GM21447 (cell line): ENCODE data around the gene VPS13D.
"Not testable (repeated sequence)": the region's sequence is repeated elsewhere in the genome, so short reads cannot be mapped to it uniquely, and the experiment has no call there.

Experiments used
- ATAC-seq: cut with Tn5 transposase; IDR thresholded peaks from one replicate; pipeline ENCODE4 v1.9.1; 2021; ENCODE audit not compliant: unreplicated experiment

The VPS13D gene

DNA sequence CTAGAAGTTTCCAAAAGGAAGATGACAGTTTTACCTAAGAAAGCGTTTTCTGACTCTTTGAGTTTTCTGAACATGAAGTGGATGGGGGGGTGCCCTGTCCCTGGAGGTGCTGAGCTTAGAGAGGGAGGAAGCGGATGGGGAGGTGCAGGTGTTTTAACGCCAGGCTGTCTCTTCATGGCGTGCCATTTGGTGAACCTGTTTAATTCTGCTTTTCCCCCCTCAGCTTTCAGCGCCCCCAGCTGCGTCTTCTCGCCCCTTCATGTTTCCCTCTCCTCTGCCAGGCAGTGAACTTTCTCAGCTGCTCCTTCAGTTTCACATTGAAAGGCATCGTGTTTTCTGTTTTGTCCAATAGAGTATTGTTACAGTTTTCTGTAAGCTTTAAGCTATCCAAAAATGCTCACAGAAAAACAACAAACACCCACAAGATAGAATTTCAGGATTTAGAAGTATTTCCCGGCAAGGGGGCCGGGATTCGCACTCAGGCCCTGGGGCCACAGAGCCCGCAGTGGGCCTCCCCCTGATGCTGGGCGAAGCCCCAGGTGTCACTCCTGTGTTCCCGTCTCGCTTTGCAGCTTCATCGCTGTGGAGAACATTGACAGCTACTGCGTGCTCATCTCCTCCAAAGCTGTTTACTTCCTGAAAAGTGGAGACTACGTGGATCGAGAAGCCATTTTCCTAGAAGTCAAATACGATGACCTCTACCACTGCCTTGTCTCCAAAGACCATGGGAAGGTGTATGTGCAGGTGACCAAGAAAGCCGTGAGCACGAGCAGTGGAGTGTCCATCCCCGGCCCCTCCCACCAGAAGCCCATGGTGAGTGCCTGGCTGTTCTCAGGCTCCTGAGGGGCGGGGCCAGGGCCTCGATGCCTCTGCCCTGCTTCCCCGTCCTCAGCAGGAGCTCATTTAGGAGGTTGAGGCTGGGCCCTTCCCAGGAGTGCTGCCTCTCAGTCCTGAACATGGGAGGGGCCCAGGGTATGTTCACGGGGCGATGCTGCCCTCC, 276.8 kb downstream of the VPS13D start:
- ATAC-seq: no peak

DNA sequence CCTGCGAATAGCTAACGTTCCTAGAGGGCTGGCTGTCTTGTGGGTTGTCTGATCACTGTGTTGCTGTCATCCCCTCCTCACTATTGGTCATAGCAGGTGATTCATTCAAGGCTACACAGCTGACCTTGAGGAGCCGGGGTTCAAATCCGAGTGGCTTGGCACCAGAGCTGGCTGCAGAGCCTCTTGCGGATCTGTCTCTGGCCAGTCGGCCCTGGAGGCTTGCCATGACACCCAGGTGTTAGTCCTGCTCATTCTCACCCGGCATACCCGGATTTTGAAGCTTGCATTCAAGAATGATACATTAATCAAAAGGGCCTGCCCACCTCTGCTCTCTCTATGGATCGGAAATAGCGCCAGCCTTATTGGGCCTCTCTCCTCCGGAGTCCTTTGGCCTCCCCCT, 277.8 kb downstream of the VPS13D start:
- no peak for ATAC-seq

DNA sequence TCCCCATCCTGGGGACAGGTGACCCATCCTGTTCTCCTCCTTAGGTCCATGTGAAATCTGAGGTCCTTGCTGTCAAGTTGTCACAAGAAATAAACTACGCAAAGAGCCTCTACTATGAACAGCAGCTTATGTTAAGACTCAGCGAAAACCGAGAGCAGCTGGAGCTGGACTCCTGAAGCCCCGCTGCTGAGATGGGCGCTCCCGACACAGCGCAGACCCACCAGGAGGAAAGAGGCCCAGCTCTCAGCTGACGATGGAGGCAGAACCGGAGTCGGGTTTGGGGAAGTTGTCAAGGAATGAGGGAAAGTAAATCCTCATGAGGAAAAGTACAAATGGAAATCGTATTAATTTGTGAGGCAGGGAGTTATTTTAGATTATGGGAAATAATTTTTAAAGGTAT, 279.0 kb downstream of the VPS13D start:
- no peak for ATAC-seq

DNA sequence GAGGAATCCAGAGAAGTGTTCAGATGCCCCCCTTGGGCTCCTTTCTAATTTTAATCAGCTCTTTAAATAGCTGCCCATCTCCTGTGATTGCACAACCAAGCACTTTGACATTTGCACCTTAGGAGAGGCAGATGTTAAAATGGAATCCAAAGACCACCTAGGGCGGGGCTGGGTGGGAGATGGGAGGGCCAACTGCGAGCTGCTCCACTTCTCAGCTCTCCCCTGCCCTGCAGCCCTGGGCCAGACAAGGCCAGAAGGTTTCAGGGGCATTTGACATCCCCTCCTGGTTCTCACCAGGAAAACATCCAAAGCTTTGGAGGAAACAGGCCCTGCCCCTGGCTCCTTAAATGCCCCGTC, 281.3 kb downstream of the VPS13D start:
- no peak for ATAC-seq

DNA sequence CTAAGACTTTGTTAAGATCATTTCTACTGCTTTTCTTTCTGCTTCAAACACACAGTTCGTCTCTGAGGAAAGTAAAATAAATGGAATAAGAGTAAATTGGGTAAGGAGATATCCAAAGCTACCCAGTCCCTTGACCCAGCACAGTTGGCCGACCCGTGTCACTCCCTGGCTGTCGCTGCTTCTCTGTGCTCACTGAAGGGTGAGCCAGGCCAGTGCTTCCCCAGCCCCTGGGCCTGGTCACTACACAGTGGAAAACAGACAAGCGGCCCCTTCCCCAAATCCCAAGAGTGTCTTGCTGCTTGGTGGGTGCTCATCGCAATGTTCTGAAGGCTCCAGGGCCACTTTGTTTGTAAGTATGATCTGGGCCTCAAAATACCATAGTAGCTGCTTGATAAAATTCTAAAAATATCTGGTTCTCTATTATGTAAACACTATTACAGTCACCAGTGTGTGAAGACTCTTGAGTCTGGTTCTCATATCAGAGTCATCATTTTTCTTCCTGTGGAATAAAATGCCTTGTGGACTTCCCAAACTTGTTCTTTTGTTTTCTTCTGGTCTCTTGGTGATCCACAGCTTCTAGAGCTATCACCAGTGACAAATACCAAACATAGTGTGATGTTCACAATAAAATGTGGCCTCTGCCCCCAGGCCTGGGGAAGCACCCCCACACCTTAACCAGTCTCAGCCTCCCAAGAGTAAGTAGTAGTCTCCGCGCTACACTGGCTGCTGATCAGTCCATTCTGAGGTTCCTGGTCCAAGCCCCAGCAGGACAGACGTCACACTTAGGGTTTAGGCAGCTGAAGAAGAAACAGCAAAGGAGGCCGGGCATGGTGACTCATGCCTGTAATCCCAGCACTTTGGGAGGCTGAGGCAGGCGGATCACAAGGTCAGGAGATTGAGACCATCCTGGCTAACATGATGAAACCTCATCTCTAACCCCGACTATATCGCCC, 282.0 kb downstream of the VPS13D start:
- no peak for ATAC-seq

DNA sequence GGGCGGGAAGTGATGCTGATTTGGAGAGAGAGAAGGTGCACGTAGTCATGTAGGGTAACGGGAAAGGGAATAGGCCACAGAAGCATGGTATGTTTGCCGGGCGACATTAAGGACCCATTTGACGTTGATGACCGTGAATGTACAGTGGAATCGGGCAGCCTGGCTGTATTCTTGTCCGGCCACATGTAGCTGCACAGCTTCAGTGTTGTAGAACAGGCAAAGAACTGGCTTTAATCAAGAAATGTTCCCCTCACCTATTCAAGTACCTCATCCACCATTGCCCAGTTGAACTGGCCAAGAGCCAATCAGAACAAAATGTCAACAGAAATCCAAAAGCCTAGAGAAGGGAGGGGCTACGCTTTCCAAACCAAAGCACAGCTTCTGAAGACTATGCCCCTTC, 283.4 kb downstream of the VPS13D start:
- no peak for ATAC-seq

DNA sequence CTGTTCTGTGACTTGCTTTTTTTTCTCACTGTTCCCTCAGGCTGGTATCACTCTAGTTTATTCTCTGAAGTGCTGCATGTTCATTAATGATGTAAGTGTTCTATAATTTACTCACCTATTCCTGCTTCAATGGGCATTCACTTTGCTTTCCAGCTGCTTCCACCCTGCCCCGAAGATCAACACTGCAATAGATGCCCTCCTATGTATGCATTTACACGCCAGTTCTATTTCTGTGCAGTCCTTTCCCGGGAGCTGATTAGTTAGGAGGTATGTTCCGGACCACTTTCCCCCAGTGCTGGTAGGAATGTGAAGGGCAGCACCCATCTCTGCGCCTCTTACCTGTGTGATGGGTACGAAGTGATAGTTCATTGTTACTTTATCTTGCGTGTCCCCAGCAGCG, 284.8 kb downstream of the VPS13D start:
- ATAC-seq: no peak

DNA sequence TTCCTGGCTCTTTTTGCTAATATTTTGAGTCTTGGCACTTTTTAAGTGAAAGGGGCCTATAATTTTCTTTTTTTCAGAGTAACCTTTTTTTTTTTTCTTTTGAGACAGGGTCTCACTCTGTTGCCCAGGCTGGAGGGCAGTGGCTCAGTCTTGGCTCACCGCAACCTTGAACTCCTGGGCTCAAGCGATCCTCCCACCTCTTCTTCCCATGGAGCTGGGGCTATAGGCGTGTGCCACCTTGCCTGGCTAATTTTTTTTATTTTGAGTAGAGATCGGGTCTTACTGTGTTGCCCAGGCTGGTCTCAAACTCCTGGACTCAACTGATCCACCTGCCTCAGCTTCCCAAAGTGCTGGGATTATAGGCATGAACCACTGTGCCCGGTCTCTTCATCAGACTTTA, 285.4 kb downstream of the VPS13D start:
- no peak for ATAC-seq

DNA sequence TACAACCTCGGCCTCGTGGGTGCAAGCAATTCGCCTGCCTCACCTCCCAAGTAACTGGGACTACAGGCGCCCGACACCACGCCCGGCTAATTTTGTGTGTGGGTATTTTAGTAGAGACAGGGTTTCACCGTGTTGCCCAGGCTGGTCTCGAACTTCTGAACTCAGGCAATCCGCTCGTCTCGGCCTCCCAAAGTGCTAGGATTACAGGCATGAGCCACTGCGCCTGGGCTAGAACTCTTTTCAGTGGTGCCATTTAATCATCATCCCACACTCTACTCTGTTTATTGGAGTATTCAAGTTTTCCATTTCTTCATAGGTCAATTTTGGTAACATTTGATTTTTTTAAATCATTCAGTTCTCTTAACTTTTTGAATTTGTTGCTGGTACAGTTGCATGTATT, 286.9 kb downstream of the VPS13D start:
- ATAC-seq: no peak

DNA sequence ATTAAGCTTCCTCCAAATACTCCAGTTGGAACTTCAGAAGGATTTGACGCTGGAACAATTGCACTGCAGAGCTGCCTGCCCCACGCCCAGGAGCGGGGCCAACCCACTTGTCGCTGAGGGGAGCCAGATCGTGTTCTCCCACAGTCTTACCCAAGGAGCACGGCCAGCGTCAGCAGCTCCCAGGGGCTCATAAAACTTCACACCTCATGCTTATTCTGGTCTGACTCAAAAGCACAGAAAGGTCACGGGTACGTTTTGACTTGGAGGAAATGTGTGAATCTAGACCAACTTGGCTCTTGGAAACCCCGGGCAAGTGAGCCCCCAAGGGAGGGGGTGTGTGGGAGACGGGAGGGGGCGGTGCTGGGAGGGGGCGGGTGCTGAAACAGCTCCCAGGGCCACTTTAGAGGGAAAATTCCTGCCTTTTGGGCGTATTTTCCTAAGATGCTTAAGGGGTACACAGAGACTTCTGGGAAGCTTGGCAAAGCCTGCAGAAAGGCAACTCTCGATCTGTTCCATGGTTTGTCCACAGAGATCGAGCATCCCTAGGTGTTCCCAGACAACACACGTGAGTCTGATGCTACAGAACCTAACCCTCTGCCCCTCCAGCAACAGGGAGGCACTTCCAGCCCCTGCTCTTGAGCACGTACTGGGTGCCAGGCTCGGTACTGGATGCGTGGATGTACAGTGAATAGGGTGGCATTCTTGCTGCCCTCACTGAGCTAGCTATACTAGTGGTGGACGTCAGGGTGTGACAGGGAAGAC, 289.3 kb downstream of the VPS13D start:
- no peak for ATAC-seq

DNA sequence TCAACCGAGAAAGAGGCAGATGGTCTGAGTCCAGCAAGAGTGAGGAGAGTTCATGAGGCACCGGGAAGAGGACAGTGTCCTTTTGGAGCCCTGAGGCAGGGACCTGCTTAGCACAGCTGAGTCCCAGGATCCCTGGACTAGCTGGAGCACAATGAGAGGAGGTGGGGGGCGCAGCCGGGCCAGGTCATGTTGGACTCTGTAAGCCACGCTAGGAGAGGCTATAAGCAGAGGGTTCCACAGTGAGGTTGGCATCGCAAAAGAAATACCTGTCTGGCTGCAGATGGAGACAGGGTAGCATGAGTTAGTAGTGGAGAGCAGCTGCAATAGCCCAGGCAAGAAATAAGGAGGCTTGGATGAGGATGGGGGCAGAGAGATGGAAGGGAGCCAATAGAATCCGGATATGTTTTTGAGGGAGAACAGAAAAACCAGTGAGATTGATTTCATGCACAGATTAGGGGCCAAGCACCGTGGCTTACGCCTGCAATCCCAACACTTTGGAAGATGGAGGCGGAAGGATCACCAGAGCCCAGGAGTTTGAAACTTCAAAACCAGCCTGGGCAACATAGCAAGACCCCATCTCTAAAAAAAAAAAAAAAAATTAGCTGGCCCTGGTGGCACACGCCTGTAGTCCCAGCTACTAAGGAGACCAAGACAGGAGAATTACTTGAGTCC, 290.0 kb downstream of the VPS13D start:
- no peak for ATAC-seq

DNA sequence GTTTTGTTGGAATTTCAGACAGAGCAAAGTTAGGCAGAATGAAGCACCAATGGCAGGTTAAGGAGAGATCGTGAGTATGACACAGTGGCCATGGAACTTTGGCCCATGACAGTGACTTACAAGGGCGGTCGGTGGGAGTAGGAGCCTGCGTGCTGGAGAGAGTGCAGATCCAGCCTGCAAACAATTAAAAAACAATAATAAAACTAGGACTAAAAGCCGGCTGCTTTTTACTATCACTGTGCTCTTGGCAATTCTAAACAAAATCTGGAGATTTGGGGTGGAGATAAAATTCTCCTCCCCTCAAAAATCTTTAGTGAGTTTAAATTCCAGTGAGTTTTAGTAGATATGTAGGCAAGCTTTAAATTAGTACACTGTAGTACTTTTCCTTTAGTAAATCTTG, 291.3 kb downstream of the VPS13D start:
- no peak for ATAC-seq

DNA sequence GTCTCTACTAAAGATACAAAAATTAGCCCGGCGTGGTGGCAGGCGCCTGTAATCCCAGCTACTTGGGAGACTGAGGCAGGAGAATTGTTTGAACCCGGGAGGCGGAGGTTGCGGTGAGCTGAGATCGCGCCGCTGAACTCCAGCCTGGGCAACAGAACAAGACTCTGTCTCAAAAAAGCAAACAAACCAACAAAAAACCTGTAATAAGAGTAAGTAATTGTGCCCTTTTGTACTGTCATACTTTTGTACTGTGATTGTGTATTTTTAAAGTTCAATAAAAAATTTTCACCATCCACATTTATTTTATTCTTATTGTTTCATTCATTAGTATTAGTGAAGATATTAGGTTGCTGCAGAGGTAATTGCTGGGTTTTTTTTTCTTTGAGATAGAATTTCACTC, 292.9 kb downstream of the VPS13D start:
- not testable (repeated sequence) for ATAC-seq

DNA sequence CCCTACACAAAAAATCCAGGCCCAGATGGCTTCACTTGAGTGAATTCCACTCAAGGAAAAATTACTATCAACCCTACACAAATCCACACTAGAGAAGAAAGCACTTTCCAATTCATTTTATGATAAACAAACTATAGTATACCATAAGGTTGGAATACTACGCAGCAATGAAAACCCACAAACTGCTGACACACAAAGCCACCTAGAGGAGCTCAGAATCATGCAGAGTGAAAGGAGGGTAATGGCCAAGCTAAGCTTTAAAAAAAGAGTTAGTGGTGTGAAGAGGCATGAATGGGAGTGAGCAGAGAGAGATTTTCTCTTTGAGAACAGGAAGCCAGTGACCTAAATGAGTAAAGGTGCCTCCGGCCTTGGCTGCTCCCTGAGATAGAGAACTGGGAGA, 294.4 kb downstream of the VPS13D start:
- no peak for ATAC-seq

DNA sequence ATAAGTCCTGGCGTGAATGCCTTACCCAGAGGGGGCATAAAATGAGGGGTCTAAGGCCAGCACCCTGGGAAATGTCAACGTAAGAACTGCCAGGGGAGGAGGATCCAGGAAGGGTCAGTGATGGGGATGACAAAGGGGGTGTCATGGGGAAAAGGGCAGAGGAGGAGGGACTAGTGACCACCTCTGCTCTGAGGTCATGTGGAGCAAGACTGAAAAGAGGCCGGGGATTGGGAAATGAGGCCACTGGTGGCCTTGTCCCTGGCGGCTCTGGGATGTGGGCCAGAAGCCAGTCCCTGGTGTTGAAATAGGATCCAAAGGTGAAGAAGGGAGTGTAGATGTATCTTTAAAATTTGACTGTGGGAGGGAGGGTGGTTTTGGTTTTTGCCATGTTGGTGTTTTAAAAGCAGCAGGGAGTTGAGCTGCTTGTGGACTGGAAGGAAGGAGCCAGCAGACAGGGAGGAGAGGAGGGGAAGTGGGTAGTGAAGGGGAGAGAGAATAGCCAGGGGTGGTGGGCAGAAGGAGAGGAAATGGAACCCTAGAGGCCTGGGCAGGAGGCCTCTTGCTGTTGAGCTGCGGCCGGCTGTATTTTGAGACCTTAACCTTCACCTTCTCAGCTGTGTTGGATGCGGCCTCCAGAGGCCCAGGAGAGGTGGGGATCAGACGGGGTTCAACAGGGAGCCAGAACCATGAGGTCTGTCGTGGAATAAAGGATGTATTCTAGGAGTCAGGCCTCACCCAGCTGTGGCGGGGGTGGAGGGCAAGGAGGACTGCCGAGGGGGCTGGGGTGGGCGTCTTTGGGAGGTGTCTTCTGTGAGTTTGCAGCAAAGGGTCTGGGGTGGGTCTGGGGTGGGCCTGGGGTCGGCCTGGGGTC, 295.7 kb downstream of the VPS13D start:
- no peak for ATAC-seq

DNA sequence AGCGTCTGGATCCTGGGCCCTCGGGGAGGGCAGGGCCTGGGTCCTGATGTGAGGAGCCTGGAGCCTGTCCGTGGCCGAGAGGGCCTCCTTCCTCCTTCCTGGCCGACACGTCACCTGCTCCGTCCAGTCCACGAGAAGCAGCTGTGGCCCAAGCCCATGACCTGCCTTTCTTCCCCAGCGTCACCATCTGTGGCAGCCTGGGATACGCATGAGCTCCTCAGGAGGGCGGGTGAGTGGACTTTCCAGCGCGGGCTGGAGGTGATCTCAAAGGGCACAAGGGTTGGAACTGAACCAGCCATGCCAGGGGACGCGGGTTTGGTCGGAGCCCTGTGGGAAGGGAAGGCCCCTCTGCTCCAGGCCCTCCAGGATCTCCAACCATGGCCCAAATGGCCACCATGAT, 297.7 kb downstream of the VPS13D start:
- no peak for ATAC-seq

DNA sequence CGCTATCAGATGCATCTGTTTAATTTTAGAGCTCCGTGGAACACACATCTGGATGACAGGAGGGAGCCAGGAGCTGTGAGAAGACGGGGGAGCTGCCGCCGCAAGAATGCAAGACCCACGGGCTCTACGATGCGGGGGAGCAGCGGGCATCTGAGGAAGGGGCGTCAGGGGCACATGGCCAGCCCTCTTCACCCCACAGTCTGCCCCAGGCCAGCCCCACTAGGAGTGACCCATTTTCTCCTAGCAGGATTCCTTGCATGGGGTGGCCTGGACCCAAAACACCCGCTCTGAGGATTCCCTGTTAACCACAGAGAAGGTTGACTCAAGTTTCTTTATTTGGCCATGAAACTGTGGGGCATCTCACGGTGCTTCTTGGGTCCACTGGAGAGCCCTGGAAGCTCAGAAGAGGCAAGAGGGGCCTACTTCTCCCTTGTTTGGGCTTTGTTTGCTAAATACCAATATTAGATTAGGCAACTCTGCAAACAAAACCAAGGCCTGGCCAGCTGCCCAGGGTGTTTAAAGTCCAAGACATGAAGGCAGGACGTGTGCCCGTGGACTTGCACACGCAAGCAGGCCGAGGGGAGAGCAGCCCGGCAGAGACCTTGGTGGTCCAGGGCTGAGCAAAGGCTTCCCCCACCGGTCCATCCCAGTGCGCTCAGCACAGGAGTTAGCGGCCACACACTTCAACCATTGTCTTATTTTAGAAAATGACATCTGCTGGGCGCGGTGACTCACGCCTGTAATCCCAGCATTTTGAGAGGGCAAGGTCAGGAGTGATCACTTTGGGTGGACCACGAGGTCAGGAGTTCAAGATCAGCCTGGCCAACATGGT, 298.4 kb downstream of the VPS13D start:
- no peak for ATAC-seq

DNA sequence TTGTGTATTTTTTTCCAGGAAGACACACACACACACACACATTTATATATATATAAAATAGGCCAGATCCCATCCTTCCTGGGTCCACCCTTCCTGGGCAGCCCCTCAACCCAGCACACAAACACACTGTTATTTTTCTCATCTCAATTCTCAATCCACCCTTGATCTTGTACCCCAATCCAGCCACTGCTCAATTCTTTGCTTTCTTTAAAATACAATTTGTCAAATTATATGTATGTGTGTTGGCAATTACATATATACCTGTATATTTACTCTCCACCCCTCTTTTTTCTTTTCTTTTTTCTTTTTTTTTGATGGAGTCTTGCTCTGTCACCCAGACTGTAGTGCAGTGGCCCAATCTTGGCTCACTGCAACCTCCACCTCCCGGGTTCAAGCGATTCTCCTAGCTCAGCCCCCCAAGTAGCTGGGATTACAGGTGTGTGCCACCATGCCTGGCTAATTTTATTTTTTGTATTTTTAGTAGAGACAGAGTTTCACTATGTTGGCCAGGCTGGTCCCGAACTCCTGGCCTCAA, 299.9 kb downstream of the VPS13D start:
- no peak for ATAC-seq
